HG02588 (cell line): Measurements from ENCODE around the gene NRM.
"Not testable (repeated sequence)": the region's sequence is repeated elsewhere in the genome, so short reads cannot be mapped to it uniquely, and the experiment has no call there.

Source experiments
- ATAC-seq: cut with Tn5 transposase; IDR thresholded peaks from one replicate; pipeline ENCODE4 v1.9.1; 2021; ENCODE audit warnings: mild to moderate bottlenecking, moderate library complexity; ENCODE audit not compliant: unreplicated experiment

Gene NRM, protein sequence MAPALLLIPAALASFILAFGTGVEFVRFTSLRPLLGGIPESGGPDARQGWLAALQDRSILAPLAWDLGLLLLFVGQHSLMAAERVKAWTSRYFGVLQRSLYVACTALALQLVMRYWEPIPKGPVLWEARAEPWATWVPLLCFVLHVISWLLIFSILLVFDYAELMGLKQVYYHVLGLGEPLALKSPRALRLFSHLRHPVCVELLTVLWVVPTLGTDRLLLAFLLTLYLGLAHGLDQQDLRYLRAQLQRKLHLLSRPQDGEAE

DNA sequence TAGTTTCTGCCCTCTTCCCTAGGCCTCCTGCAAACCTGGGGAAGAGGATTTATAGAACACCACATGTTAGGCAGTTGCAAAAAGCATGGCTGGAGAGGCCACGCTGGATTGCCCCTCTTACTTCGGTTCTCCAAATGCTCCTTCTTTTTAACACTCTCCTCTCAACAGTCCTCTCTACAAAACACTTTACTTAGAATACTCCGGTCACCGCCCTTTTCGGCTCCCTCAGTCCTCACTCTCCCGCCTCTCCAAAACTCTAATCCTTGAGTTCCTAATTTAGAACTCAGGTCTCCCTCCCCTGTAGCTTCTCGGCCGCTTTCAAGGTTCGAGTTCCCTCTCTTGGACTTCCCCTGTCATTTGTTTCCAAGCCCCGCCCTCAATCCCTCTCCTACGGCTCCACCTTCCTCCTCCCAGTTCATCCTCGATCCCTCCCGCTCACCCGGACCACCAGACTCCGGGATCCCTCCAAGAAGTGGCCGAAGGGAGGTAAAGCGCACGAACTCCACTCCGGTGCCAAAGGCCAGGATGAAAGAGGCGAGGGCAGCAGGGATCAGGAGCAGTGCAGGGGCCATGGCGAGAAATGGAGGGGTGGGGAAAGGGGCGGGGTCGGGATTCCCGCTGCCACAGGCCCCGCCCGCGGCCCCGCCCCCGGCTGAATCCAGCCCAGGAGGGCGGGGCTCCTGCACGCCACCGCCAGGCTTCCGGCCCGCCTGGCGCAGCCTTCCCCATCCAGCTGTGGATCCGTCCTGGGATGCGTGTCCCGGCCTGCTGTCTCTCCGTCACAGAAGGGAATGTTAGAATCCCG lies at the start of gene NRM:
NRM (minus strand) TSS at position 582 of the 805 bp plus-strand sequence; CDS start at position 572, 10 bp downstream.
- peak; percentile 30 for ATAC-seq

DNA sequence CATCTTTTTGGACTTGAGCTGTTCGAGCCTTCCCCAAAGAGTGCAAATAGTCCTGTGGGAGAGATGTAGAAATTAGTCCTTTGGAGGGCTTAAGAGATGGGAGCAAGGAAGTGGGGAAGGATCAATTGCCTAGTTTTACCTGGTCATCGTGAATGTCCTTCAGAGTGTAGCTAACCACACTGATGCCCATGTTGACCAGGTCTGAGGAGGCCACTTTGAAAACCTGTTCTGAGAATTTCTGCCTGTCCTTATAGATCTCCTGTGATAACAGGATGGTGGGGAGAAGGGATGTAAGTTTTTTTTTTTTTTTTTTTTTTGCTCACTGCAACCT lies 49.7 kb upstream of the NRM start:
- ATAC-seq = no peak

DNA sequence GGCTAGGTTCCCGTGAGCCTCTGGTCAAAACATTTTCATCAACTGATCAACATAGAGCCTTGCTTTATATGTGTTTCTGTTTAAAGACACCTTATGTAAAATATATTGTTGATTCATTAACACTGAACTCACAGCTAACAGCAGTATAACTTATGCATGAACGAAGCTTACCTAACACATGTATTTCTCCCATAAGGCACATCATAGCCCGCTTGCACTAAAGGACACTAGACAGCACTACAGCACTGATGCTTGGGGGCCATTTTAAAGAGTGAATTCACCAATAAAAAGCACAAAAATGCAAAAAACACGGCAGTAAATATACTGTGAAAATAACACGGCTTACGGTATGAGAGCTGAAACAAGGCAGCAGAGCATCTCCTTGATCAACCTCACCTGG lies 47.7 kb upstream of the NRM start:
- ATAC-seq = no peak

DNA sequence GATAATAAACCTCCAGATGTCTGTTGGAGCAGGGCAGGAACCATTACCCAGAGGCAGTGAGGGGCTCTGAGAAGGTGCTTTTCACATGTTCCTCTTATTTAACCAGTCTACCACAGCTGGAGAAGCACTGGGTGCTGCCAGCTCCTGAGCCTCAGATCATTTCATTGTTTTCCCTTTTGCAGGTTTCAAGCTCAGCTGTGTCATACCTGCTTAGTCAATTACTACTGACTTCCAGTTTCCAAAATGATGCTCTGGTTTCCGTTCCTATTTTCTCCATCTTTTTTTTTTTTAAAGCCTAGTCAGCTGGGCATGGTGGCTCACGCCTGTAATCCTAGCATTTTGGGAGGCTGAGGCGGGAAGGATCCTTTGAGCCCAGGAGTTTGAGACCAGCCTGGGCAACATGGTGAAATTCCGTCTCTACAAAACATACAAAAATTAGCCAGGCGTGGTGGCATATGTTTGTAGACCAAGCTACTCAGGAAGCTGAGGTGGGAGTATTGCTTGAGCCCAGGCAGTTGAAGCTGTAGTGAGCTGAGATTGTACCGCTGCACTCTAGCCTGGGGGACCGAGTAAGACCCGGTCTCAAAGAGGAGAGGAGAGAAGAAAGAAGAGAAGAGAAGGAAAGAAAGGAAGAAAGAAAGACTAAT lies 45.0 kb upstream of the NRM start:
- ATAC-seq = no peak

DNA sequence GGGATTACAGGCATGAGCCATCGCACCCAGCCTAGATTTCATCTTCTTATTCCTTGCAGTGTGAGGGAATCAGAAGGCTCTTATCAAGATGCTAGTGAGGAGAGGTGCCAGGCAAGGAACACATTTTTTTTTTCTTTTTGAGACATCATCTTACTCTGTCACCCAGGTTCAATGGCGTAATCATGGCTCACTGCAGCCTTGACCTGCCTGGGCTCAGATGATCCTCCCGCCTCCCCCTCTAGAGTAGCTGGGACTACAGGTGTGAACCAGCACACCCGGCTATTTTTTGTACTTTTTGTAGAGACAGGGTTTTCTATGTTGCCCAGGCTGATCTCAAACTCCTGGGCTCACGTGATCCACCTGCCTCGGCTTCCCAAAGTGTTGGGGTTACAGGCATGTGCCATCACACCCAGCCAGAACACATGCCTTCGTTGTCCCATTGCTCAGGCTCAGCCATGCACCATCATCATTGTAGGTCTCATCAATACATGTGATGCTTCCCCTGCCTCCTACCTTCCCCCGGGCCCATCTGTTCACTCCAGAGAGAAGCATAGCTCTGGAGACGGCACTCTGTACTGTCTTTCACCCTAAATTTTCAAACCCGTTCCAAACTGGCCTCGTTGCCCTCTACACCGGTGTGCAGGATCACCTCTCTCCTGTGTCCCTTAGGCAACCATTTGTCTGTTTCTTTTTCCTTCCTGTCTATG lies 41.6 kb upstream of the NRM start:
- no peak for ATAC-seq

DNA sequence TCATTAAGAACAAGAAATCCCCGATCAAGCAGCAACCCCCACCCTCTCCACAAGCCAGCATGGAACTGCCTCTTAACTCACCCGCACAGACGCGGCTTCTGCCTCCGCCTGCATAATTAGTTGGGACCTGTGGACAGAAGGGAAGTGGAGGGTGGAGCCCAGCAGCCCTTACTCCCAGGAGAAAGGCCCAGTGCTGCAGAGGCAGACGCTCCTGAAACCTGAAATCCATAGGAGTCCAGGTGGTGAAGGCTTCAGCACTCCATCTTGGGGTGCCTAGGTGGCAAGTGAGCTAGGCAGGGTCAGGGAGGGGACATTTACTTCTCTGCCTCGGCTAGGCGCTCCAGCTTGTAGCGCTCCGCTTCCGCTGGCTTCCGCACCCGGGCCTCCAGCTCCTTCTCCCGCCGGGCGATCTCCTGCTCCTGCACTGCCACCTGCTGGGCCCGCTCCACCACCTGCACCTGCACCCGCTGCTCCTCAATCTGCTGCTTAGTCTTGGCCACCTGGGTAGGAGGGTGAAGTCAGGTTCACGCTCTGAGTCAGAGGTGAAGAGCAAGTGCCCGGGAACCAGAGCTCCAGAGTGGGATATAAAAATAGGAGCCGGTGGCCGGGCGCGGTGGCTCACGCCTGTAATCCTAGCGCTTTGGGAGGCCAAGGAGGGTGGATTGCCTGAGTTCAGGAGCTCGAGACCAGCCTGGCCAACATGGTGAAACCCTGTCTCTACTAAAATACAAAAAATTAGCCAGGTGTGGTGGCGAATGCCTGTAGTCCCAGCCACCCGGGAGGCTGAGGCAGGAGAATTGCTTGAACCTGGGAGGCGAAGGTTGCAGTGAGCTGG lies 40.0 kb upstream of the NRM start:
- ATAC-seq = peak; percentile 58

DNA sequence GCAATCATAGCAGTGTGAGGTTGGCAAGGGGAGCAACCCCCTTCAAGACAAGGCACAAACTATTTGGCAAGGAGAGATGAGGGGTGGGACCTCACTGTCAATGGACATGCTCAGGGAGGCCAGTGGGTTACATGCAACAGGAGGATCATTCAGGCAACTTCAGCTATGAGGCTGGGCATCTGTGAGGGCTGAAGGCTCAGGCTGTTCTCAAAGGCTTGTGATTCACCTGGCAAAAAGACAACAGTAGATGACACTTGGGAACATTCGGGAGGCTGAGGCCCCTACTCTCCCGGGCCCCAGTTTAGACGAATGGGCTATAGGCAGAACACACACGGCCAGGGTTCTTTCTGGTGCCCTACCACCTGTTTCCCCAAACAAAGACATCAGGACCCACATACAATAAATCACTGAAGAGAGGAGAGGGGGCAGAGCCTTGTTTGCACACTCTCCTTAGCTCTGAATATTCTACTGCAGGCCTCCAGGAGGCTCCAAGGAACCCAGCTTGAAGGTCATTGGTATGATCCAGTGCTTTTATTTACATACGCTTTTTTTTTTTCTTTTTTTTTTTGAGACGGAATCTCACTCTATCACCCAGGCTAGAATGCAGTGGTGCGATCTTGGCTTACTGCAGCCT lies 37.3 kb upstream of the NRM start:
- no peak for ATAC-seq

DNA sequence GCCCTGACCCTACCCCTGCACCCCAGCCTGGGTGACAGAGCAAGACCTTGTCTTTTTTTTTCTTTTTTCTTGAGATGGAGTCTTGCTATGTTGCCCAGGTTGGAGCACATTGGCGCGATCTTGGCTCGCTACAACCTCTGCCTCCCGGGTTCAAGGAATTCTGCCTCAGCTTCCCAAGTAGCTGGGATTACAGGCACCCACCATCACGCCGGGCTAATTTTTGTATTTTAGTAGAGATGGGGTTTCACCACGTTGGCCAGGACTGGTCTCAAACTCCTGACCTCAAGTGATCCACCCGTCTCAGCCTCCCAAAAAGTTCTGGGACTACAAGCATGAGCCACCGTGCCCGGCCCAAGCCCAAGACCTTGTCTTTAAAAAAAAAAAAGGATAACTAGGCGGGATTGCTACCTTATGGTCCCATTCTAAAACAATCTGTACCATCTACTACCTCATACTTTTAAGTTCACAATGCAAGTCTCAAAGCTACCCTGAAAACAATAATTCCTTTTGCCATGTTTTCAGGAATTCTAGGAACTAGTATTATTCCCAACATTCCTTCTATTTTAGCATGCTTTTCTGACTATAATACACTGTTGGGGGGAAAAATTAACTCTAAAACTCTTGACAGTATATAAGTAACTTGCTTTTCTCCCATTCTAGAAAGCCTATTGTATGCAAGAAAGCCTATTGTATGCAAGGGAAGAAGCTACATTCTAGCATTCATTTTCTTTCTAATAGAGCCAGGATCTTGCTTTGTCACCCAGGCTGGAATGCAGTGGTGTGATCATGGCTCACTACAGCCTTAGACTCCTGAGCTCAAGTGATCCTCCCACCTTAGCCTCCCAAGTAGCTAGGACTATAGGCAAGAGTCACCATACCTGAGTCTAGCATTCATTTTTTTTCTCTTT lies 36.0 kb upstream of the NRM start:
- no peak for ATAC-seq

DNA sequence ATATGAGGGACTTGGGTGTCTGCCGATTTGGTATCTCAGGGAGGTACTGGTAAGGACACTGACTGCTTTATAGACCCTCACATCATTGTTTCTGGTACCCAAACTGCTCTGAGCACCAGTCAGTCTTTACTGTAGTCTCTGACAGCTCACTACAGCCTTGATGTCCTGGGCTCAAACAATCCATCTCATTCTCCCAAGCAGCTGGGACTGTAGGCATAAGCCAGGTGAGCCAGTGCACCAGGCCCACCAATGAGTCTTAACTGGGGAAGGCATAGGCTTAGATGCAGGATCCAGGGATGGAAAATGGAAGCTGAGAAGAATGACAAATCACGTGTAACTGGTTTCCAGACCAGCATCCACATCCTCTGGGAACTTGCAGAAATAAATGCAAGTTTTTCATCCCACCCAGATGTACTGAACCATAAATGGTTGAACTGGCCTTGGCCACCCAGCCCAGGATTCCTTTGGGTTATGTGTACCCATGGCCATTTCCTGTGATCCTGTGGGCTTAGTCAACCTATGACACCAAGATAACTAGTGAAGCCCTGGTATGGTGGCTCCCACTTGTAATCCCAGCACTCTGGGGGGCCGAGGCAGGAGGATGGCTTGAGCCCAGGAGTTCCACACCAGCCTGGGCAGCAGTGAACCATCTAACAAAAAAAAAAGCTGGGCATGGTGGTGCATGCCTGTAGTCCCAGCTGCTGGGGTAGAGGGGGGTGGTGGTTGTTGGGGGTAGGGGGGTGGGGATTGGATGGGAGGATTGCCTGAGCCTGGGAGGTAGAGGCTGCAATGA lies 35.1 kb upstream of the NRM start:
- ATAC-seq = no peak

DNA sequence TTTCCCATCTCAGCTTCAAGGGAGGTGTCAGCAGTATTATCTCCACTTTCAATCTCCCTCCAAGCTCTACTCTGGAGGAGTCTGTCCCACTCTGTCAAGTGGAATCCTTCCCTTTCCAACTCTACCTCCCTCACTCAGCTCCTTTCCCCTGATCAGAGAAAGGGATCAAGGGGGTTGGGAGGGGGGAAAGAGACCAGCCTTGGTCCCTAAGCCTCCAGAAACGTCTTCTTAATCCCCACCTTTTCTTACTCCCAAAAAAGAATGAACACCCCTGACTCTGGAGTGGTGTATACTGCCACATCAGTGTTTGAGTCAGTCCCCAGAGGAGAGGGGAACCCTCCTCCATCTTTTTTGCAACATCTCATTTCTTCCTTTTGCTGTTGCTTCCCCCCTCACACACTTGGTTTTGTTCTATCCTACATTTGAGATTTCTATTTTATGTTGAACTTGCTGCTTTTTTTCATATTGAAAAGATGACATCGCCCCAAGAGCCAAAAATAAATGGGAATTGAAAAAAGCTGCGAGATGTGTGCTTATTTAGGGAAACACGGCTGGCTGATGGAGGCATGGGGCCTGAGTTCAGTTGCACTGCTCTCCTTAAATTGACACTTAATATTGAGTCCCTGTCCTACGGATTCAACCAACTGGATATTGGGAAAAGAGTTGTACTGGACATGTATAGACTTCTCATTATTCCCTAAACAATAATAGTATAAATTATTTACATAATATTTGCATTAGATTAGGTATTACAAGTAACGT lies 34.3 kb upstream of the NRM start:
- ATAC-seq = no peak

DNA sequence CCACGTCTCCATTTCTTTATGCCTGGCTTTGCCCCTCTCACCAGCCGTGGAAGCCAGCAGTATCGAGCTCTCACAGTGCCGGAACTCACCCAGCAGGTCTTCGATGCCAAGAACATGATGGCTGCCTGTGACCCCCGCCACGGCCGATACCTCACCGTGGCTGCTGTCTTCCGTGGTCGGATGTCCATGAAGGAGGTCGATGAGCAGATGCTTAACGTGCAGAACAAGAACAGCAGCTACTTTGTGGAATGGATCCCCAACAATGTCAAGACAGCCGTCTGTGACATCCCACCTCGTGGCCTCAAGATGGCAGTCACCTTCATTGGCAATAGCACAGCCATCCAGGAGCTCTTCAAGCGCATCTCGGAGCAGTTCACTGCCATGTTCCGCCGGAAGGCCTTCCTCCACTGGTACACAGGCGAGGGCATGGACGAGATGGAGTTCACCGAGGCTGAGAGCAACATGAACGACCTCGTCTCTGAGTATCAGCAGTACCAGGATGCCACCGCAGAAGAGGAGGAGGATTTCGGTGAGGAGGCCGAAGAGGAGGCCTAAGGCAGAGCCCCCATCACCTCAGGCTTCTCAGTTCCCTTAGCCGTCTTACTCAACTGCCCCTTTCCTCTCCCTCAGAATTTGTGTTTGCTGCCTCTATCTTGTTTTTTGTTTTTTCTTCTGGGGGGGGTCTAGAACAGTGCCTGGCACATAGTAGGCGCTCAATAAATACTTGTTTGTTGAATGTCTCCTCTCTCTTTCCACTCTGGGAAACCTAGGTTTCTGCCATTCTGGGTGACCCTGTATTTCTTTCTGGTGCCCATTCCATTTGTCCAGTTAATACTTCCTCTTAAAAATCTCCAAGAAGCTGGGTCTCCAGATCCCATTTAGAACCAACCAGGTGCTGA lies 33.3 kb upstream of the NRM start:
- ATAC-seq = not testable (repeated sequence)

DNA sequence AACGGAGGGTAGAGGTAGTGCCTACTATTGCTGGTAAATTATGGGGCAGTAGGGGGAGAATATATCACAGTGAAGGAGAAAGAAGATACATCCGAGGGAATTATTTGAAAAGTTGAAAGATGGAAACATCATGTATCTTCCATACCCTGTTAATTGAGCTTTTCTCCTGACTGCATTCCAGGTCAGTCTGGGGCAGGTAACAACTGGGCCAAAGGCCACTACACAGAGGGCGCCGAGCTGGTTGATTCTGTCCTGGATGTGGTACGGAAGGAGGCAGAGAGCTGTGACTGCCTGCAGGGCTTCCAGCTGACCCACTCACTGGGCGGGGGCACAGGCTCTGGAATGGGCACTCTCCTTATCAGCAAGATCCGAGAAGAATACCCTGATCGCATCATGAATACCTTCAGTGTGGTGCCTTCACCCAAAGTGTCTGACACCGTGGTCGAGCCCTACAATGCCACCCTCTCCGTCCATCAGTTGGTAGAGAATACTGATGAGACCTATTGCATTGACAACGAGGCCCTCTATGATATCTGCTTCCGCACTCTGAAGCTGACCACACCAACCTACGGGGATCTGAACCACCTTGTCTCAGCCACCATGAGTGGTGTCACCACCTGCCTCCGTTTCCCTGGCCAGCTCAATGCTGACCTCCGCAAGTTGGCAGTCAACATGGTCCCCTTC lies 32.5 kb upstream of the NRM start:
- ATAC-seq = not testable (repeated sequence)

DNA sequence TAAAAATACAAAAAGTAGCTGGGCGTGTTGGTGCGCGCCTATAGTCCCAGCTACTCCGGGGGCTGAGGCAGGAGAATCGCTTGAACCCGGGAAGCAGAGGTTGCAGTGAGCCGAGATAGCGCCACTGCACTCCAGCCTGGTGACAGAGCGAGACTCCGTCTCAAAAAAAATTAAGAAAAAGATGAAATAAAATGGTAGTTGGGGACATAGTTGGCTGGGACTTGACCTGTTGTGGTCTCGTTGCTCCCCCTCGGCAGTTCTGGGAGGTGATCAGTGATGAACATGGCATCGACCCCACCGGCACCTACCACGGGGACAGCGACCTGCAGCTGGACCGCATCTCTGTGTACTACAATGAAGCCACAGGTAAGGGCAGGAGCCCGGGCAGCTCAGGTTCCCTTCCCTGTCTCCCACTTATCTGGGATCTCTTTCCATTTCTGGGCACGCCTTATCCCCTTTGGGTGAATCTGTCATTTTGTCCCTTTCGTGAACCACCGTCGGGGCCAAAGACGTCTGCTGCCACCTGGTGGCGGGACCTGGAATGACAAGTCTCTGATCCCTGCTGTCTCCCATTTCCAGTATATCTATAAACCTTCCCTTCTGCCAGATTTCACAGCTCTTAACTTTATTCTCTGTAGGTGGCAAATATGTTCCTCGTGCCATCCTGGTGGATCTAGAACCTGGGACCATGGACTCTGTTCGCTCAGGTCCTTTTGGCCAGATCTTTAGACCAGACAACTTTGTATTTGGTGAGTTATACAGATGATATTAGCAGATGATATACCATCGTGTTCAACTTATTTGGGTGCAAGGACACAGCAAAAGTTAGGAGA lies 31.7 kb upstream of the NRM start:
- no peak for ATAC-seq

DNA sequence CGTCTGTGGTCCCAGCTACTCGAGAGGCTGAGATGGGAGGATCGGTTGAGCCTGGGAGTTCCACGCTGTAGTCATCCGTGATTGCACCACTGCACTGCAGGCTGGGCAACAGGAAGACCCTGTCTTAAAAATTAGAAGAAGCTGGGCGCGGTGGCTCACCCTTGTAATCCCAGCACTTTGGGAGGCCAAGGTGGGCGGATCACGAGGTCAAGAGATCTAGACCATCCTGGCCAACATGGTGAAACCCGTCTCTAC lies 31.2 kb upstream of the NRM start:
- not testable (repeated sequence) for ATAC-seq
